DMS153 treated with DMSO at 0.1 percent for 48 hours (cell line): Measurements from ENCODE around the gene CDA.

Source experiments
- DNase-seq: peaks from one replicate; lab custom pipeline; 2025; ENCODE audit not compliant: unreplicated experiment; lab: John Stamatoyannopoulos, UW

The CDA gene

GRCh38 chr1:20615946-20616846 lies 27.3 kb downstream of the CDA start:
- DNase-seq: no peak

GRCh38 chr1:20616847-20617487 lies 28.1 kb downstream of the CDA start:
- no peak for DNase-seq

- no peak for DNase-seq
Measured at GRCh38 chr1:20618550-20618949, 29.7 kb downstream of the CDA start.

GRCh38 chr1:20619999-20620398 lies 31.1 kb downstream of the CDA start:
- no peak for DNase-seq

DNA sequence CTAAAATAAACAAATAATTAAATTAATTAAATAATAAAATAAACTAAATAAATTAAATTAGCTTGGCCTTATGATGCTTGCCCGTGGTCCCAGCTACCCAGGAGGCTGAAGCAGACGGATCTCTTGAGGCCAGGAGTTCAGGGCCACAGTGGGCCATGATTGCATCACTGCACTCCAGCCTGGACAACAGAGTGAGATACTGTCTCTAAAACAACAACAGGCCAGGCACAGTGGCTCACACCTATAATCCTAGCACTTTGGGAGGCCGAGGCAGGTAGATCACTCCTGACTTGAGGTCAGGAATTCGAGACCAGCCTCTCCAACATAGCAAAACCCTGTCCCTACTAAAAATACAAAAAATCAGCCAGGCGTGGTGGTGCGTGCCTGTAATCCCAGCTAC lies 32.1 kb downstream of the CDA start:
- DNase-seq: no peak

GRCh38 chr1:20624709-20625108 lies 35.8 kb downstream of the CDA start:
- DNase-seq: no peak

GRCh38 chr1:20625176-20626097 lies 36.5 kb downstream of the CDA start:
- no peak for DNase-seq

- no peak for DNase-seq
Measured at GRCh38 chr1:20626098-20626427, 37.2 kb downstream of the CDA start.

GRCh38 chr1:20626524-20626923 lies 37.6 kb downstream of the CDA start:
- DNase-seq: no peak

- DNase-seq: no peak
Measured at GRCh38 chr1:20630729-20631128, 41.8 kb downstream of the CDA start.

- DNase-seq: no peak
Measured at GRCh38 chr1:20632386-20632785, 43.5 kb downstream of the CDA start.

GRCh38 chr1:20633190-20634064 lies 44.5 kb downstream of the CDA start, which contains the start of gene PINK1:
PINK1 (plus strand) TSS chr1:20633458; CDS start chr1:20633549, 91 bp downstream.
- DNase-seq: peak; percentile 78

DNA sequence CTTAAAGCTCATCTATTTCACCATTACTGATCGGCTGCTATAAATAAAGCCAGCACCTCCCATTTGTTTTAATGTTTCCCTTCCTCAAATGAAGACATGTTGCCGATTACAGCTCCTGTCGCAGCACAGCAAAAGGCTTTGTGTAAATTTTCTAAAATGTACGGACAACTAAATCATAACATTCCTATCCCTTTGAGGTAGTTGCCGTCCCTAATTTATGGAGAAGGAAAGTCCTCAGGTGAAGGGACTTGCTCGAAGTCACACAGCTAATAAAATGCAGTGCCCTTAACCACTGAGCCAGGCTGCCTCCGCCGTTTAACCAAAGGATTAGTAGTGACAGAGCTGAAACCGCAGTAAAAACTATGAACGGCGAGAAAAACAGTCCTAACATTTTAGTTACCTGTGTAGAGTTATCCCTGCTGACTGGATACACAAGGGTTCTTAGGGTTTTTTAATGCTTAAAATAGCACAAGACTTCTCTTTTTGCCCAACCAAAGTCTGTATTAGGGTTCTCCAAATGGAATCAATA lies 45.2 kb downstream of the CDA start:
- DNase-seq: no peak

DNA sequence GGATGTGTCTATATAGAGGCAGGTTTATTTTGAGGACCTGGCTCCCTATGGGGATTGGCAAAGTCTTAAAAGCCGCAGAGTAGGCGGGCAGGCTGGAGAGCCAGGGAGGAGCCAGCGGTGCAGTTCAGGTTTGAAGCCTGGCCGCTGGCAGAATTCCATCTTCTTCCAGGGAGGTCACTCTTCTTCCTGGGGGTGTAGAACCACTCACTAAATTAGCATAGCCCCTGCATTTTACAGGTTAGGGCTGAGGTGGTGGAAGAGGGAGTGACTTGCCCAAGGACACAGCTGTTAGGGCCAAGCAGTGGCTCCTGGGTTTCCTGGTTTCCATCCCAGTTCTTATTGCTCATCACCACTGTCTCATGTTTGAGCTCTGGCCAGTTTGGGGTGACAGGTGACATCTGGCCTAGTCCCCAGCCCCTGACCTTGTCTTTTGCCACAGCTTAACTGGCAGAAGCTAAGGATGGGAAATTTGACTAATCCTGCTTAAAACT lies 45.7 kb downstream of the CDA start:
- DNase-seq: peak; percentile 80

DNA sequence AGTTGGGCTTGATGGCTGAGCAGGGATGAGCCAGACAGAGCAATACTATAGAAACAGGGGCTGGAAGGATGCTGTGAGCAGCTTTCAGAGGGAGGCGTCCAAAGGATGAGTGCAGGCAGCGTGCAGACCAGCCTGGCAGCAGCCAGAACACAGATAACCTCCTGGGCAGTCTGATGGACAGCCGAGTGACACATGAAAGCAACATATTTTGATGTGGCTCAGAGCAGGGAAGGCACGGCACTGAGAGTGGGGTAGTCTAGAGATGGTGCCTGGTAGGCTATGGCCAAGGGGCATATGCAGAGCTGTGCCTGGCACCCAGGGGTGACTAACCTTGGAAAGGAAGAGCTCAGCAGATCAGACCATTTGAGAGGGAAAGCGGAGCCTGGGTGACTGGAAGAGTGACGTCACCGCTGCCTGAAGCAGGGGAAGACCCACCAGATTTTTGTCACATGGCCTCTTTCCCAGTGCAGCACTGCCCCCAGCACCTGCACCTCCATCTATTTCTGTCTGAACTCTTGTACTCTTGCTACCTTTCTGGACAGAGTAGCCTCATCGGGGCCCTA lies 48.0 kb downstream of the CDA start:
- no peak for DNase-seq

- peak; percentile 23 for DNase-seq
Measured at GRCh38 chr1:20640183-20640597, 51.3 kb downstream of the CDA start.

- DNase-seq: no peak
Measured at GRCh38 chr1:20641975-20642374, 53.1 kb downstream of the CDA start.

DNA sequence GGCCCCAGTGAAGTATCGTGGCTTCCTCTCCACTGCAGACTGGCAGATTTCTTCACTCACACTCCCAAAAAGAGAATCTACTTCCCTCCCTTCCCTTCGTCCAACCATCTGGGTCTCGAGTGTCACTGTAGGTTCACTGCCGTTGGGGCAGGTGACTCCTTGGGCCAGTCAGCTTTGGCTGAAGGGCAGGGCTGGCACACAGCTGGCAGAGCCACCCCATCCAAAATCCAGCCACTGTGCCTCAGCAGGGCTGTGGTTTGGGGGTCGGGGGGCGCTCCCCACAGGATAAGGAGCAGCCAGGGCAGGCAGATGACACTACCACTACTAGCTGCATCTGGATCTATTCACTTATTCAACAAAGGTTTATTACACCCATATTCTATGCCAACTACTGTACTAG lies 54.2 kb downstream of the CDA start:
- no peak for DNase-seq

DNA sequence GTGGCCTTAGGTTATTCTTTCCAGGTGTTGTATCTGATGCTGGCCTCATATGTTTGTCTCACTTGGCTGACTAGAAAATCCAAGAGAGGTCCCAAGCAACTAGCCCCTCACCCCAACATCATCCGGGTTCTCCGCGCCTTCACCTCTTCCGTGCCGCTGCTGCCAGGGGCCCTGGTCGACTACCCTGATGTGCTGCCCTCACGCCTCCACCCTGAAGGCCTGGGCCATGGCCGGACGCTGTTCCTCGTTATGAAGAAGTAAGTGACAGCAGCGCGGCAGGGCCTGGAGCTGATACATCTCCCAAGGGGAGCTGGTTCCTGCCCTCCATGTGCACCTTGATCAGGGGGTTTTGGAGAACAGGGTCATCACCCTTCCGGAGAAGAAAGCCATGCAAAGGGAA lies 55.5 kb downstream of the CDA start:
- DNase-seq: no peak

GRCh38 chr1:20645414-20645813 lies 56.5 kb downstream of the CDA start:
- no peak for DNase-seq
